D721Med (cell line): ENCODE results near the gene HLA-DOB.

ENCODE experiments used
- DNase-seq: peaks from one replicate; pipeline ENCODE4 v3.0.0; 2011; ENCODE audit warnings: low spot score; ENCODE audit not compliant: insufficient read length
- FAIRE-seq: peaks from 2 replicates; lab custom pipeline; 2011; peaks lifted over from hg19 to GRCh38; lab: Jason Lieb, UNC
- CTCF ChIP-seq: IDR thresholded peaks from 2 replicates; pipeline ENCODE4 v1.5.1; 2012; ENCODE audit warnings: mild to moderate bottlenecking, control low read depth; ENCODE audit not compliant: insufficient read depth; ENCODE audit errors: missing control alignments

The HLA-DOB gene

GRCh38 chr6:32855467-32856174, 38.8 kb upstream of the HLA-DOB start:
- no peak for DNase-seq
- no peak for TF ChIP-seq CTCF
- no peak for FAIRE-seq

GRCh38 chr6:32854376-32855178, 37.8 kb upstream of the HLA-DOB start:
- DNase-seq (no peak), FAIRE-seq (no peak)
- TF ChIP-seq CTCF, result no peak

GRCh38 chr6:32853541-32854375, 37.0 kb upstream of the HLA-DOB start, which contains the start of the genes PSMB9 and TAP1:
TSS of gene PSMB9 (plus strand) at chr6:32854192. CDS start at chr6:32854230, 38 bp downstream.
TSS of gene TAP1 (minus strand) at chr6:32853704. CDS start at chr6:32853636, 68 bp downstream.
- no peak for FAIRE-seq

GRCh38 chr6:32852844-32853540, 36.2 kb upstream of the HLA-DOB start:
- no peak for FAIRE-seq
- no peak for TF ChIP-seq CTCF
- peak; percentile 35 for DNase-seq

More at GRCh38 chr6:32853541-32854375, 37.0 kb upstream of the HLA-DOB start, which contains the start of the genes PSMB9 and TAP1:
- DNase-seq, result peak; percentile 84
- TF ChIP-seq CTCF, result peak; percentile 55

- no peak for TF ChIP-seq CTCF
- no peak for DNase-seq
- FAIRE-seq, result no peak
Measured at GRCh38 chr6:32852018-32852843, 35.4 kb upstream of the HLA-DOB start.

GRCh38 chr6:32851025-32851424, 34.2 kb upstream of the HLA-DOB start:
- FAIRE-seq, result no peak
- DNase-seq, result no peak
- TF ChIP-seq CTCF, result no peak
